Stimulated activated CD4-positive, alpha-beta T cell treated with anti-CD3 and anti-CD28 coated beads, Interleukin-2, amount 100 ng/mL, for 24 hours (primary cell): Measurements from ENCODE around the gene MCCC2.
"Not testable (repeated sequence)": the region's sequence is repeated elsewhere in the genome, so short reads cannot be mapped to it uniquely, and the experiment has no call there.

ENCODE experiments used
- DNase-seq, 2 donors: peaks; one replicate each; pipeline ENCODE4 v3.0.0-alpha.2; 2020

MCCC2 gene

GRCh38 chr5:71600783-71601182 is 13.6 kb downstream of the MCCC2 start:
- DNase-seq = no peak

DNA sequence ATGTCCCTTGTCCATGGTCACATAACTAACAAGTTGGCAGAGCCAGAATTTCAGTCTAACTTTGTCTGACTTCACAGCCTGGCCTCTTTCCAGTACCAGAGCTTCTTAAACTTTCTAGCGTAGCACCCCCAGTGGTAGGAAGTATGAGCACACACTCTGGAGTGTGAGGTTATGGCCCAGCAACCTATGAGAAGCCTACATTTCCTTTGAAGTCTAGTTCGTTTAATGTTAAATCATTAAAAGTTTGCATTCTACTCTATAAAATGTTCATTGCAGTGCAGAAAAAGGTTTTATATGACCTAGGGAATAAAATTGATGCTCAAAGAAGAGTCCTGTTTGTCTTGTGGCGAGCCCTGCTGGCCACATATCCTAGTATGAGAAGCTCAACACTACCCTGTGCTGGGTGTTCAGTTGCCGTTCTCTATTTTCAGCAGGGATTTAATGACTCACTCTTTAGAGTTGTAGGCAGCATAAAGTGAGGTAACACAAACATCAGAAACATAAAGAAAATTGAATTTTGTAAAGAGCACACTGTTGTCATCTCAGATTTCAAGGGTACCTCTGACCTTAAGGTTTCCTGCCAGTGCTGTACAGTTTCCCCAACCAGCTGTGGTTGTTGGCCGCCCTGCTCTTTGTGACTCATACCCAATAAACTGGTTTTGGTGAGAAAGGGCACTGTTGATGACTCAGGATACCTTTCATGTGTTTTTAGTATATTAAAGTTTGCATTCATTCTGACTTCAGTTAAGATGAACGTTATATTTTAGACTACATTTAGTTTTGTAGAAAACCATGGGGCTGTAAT is 14.3 kb downstream of the MCCC2 start:
- DNase-seq = peak; percentile 59 to 71

DNA sequence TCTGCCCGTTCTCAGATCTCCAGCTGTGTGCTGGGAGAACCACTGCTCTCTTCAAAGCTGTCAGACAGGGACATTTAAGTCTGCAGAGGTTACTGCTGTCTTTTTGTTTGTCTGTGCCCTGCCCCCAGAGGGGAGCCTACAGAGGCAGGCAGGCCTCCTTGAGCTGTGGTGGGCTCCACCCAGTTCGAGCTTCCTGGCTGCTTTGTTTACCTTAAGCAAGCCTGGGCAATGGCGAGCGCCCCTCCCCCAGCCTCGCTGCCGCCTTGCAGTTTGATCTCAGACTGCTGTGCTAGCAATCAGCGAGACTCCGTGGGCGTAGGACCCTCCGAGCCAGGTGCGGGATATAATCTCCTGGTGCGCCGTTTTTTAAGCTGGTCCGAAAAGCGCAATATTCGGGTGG is 22.8 kb downstream of the MCCC2 start:
- DNase-seq = not testable (repeated sequence)

- no peak for DNase-seq
Measured at GRCh38 chr5:71615809-71616208, 28.7 kb downstream of the MCCC2 start.

DNA sequence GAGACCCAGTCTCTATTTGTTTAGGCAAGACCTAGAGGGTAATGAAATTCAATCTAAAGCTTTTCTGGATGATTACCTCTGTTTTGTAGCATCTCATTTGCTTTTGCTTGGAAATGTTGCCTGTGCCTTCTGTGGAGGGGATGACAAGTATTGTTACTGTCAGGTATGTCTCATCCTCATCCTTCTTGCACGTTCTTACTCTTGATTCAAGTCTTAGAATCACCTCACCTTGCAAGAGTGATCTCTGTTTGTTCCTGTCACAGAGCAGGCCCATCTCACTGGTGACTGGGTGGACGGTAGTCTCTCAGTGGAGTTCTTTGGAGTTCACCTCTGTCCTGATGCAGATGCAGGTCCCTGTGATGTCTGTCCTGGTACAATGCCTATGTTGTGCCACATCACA is 33.5 kb downstream of the MCCC2 start:
- no peak for DNase-seq

GRCh38 chr5:71621268-71621667 is 34.1 kb downstream of the MCCC2 start:
- DNase-seq = no peak

DNA sequence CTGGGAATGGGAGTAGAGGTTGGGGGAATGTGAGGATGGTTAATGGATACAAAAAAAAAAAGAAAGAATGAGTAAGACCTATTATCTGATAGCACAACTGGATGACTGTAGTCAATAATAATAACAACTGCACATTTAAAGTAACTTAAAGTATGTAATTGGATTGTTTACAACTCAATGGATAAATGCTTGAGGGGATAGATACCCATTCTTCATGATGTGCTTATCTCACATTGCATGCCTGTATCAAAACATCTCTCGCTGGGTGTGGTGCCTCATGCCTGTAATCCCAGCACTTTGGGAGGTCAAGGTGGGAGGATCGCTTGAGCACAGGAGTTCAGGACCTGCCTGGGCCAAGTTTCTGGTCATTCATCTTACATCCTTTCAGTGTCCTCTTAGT is 34.6 kb downstream of the MCCC2 start:
- DNase-seq = no peak

- no peak for DNase-seq
Measured at GRCh38 chr5:71623221-71623794, 36.2 kb downstream of the MCCC2 start.

- DNase-seq = no peak
Measured at GRCh38 chr5:71629950-71630349, 42.8 kb downstream of the MCCC2 start.

DNA sequence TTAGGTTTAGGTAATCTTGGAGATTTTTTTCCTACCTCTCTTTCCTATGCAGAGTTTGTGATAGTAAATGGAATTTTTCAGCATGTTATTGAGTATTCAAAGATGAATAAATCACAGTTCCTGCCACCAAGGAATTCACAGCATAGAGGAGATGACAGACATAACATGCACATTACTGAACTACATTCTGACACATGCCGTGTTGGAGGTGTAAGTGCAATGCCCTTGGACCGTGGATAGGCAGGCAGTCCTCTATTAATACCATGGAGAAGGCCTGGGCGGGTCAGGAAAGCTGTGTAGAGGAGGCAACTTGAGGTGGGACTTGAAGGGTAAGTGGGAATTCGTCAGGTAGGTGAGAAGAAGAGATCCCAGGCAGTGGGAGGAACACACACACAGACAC is 43.9 kb downstream of the MCCC2 start:
- DNase-seq = no peak

DNA sequence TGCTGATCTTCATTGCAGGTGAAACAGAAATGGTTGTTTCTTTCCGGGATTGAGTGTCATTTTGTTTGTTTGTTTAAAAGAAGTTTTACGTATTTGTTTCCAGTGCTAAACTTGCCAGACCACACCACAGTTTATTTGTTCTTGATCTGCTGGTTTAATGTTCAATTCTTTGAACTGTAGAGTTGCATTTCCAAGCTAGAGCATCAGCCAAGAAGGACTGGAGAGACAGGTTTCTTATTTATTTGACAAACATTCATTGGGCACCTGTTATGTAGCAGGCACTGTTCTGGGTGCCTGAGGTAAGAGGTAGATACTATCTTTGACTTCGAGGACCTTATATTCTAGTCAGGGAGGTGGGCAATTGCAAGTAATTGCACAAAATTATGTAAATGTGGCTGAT is 45.0 kb downstream of the MCCC2 start:
- no peak for DNase-seq

DNA sequence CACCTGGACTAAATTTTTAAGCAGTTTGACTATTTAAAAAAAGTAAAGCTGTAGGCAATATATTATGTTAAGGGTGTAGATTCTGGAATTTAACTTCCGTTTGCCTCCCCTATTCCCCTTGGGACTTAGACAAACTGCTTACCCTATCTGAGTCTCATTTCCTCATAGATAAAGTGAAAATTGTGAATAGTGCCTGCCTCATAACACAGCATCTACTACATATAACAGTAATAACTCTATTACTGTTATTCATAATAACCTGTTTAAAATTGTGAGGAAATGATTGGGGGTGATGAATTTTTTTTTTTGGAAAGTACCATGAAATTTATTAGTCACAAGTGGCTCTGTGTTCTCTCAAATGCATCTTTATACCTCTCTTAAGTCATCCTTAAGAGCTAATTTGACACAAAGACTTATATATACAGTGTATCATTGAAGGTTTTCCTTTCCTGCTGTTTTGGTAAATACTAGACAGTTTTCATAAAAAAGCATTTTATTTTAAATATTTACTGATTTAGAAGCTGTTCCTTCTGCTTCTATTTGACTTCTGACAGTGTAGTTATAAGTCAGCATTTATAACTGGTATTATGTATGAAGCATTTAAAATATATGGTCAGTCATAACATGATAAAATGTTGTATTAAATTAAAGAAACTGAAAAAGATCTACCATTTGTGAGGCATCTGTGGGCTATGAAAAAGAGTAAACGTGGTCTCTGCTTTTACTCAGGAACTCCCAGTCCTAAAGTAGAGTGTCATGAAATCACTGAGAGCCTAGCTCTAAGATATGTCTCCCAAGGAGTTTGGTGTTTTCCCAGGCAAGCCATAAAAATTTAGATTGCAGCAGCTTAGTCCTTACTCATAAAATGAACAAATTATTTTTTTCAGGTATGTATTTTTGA is 46.4 kb downstream of the MCCC2 start:
- no peak for DNase-seq

- DNase-seq = no peak
Measured at GRCh38 chr5:71637133-71637532, 50.0 kb downstream of the MCCC2 start.

- no peak for DNase-seq
Measured at GRCh38 chr5:71640408-71640807, 53.3 kb downstream of the MCCC2 start.

- DNase-seq = no peak
Measured at GRCh38 chr5:71645030-71645429, 57.9 kb downstream of the MCCC2 start.

- not testable (repeated sequence) for DNase-seq
Measured at GRCh38 chr5:71650940-71651339, 63.8 kb downstream of the MCCC2 start.

GRCh38 chr5:71651579-71651978 is 64.4 kb downstream of the MCCC2 start:
- peak; percentile 42 to 52 for DNase-seq

DNA sequence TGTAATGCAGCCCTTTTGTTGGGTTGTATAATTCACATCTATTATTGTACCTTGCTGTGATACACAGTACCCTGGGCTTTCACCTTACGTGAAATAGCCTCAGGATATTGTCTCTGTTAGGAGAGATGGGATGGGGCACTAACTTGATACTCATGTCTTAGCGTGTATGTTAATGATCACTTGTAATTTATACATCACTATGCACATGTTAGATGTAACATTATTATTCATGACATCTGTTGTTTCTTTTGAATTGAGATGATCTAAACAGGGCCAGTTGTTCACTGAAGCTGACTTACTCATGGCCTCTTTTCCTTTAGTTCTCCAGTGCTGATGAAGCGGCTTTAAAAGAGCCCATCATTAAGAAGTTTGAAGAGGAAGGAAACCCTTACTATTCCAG is 65.2 kb downstream of the MCCC2 start:
- DNase-seq = no peak

DNA sequence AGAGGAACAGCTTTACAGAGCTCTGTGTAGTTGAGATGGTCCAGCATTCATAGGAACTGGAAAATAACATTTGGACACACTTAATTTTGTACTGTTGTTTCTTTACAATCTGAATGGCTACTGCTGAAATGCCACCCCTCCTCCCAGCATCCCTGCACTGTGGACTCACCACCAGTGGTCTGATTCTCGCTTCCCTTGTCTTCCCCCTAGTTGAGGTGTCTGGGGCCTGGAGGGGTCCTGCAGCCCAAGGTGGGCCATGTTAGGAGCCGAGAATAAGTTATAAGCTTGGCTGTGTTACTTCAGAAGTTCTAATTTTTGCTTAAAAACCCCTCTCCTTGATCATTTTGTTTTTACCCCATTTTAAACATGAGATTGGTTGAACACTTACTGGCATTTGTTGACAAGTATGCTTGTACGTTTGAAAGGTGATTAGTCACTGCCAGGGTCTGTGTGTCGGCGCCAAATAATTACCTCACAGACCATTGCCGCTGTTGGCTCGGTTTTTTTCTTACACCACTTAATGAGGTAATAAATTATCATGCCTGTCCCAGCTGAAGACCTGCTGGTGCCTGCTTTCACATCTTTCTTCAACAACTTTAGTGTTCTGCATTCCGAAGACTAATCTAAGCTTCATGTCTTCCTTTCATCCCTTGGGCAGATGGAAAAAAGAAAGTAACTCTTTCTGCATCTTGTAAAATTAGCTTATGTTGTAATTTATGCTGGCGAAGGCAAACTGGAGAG is 65.8 kb downstream of the MCCC2 start:
- no peak for DNase-seq

DNA sequence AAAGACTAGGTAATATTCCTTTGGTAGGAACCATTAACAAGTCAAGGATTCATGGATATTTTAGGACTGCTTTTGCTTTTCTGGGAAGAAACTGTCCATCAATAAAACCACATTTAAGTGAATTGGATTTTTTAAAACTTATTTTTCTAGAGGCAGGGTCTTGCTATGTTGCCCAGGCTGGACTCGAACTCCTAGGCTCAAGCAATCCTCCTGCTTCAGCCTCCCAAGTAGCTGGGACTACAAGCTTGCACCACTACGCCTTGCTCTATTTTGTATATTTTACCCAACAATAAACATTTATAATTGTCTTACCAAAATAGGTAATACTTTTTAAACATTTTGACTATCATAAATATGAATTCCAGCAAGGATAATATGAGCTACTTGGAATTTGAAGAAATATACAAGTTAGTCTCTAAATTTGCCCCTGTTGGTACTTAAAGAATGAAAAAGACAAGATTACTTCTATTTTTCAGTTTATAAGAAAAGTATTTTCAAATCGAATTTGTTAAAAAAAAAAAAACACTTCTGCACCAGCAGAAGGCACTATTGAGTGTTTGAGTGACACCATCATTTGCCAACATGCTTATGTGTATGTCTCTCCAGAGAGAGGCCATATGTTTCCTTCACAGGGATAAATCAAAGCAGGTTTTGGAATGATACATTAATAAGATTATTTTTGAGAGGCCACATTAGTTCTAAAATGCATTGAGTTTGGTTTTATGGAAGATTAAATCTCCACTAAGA is 71.9 kb downstream of the MCCC2 start:
- DNase-seq = no peak

- no peak for DNase-seq
Measured at GRCh38 chr5:71662381-71662780, 75.2 kb downstream of the MCCC2 start.
